OCI-LY3 (cell line): ENCODE measurements around the gene SCYGR8.

ENCODE experiments used
- H2AFZ ChIP-seq: fragments of 200-600, 300-600 bp; shearing (Covaris generic); 2 replicates; pipeline ENCODE4 v1.6.0; 2014; ENCODE audit warnings: antibody characterized with exemption, low read depth, low read length
- H3K27ac ChIP-seq: fragments of 200-600, 300-600 bp; sonication (generic); 2 replicates; pipeline ENCODE4 v1.5.1; 2014; ENCODE audit warnings: mild to moderate bottlenecking, low read length, moderate library complexity, mixed read lengths
- H3K27me3 ChIP-seq: fragments of 200-600, 300-600 bp; sonication (generic); 2 replicates; pipeline ENCODE4 v1.6.1; 2014; ENCODE audit warnings: low read depth, low read length, mixed read lengths
- H3K36me3 ChIP-seq: fragments of 200-600, 300-600 bp; sonication (generic); replicated peaks from 2 replicates; pipeline ENCODE3; 2014; ENCODE audit warnings: low read depth, low read length, mixed read lengths
- H3K4me1 ChIP-seq: fragments of 300-600, 200-600 bp; sonication (generic); 2 replicates; pipeline ENCODE4 v1.6.1; 2014; ENCODE audit warnings: low read length, mixed read lengths
- H3K4me2 ChIP-seq: fragments of 200-600, 300-600 bp; sonication (generic); 2 replicates; pipeline ENCODE4 v1.6.1; 2014; ENCODE audit warnings: low read length, mixed read lengths
- H3K4me3 ChIP-seq: fragments of 300-600, 200-600 bp; sonication (generic); 2 replicates; pipeline ENCODE4 v1.5.1; 2014; ENCODE audit warnings: antibody characterized with exemption, mild to moderate bottlenecking, low read length, moderate library complexity
- H3K79me2 ChIP-seq: fragments of 300-600, 200-600 bp; shearing (Covaris generic); 2 replicates; pipeline ENCODE4 v1.6.1; 2014; ENCODE audit warnings: mild to moderate bottlenecking, low read length, mixed read lengths
- H3K9ac ChIP-seq: fragments of 300-600, 200-600 bp; shearing (Covaris generic); 2 replicates; pipeline ENCODE4 v1.6.0; 2014; ENCODE audit warnings: mild to moderate bottlenecking, low read length, moderate library complexity
- H3K9me3 ChIP-seq: fragments of 200-600, 300-600 bp; shearing (Covaris generic); 2 replicates; pipeline ENCODE4 v1.6.1; 2014; ENCODE audit warnings: low read length, mixed read lengths; ENCODE audit not compliant: insufficient read depth
- H4K20me1 ChIP-seq: fragments of 200-600, 300-600 bp; sonication (generic); 2 replicates; pipeline ENCODE4 v1.6.1; 2016; ENCODE audit warnings: low read length, mixed read lengths; ENCODE audit not compliant: insufficient read depth
- CTCF ChIP-seq: fragments of 200-600, 300-600 bp; sonication (generic); IDR thresholded peaks from 2 replicates; pipeline ENCODE4 v1.5.1; 2014; ENCODE audit warnings: antibody characterized with exemption, low read length, low read depth
- EZH2phosphoT487 ChIP-seq: fragments of 200-600 bp; shearing (Covaris generic); IDR thresholded peaks from 2 replicates; pipeline ENCODE4 v1.6.1; 2018; ENCODE audit warnings: antibody characterized with exemption, mixed run types, low read depth

SCYGR8 gene

GRCh38 chr2:227772197-227772661, 26.5 kb downstream of the SCYGR8 start:
- no peaks in the 10 kb centered on the region for H3K27me3 ChIP-seq
- no peaks in the 10 kb centered on the region for H3K79me2 ChIP-seq
- no peaks in the 10 kb centered on the region for H3K9me3 ChIP-seq
- no peaks in the 10 kb centered on the region for H3K36me3 ChIP-seq
- no peak overlapping the region for H3K9ac ChIP-seq
- no peak overlapping the region for H2AFZ ChIP-seq
- no peak overlapping the region for H3K4me3 ChIP-seq
- H3K4me1 ChIP-seq: no peaks in the 10 kb centered on the region
- no peaks in the 10 kb centered on the region for H4K20me1 ChIP-seq
- H3K27ac ChIP-seq: no peak overlapping the region
- TF ChIP-seq CTCF (no peak), EZH2phosphoT487 (no peak)
- no peak overlapping the region for H3K4me2 ChIP-seq

GRCh38 chr2:227772932-227773331, 27.2 kb downstream of the SCYGR8 start:
- Histone ChIP-seq H3K27ac (no peak overlapping the region), H3K79me2 (no peaks in the 10 kb centered on the region)

GRCh38 chr2:227774011-227774624, 28.4 kb downstream of the SCYGR8 start:
- Histone ChIP-seq H3K36me3 (no peaks in the 10 kb centered on the region), H3K4me3 (no peak overlapping the region), H3K4me2 (no peak overlapping the region), H3K9me3 (no peaks in the 10 kb centered on the region), H3K27ac (no peak overlapping the region), H2AFZ (no peak overlapping the region), H4K20me1 (no peaks in the 10 kb centered on the region), H3K9ac (no peak overlapping the region), H3K79me2 (no peaks in the 10 kb centered on the region), H3K27me3 (no peaks in the 10 kb centered on the region), H3K4me1 (no peaks in the 10 kb centered on the region)
- no peak for TF ChIP-seq EZH2phosphoT487
- peak; percentile 48 for TF ChIP-seq CTCF

More at GRCh38 chr2:227772932-227773331, 27.2 kb downstream of the SCYGR8 start:
- H4K20me1 ChIP-seq: no peaks in the 10 kb centered on the region
- H3K4me3 ChIP-seq: no peak overlapping the region
- TF ChIP-seq EZH2phosphoT487: no peak
- no peak for TF ChIP-seq CTCF
- H3K4me2 ChIP-seq: no peak overlapping the region
- no peaks in the 10 kb centered on the region for H3K36me3 ChIP-seq
- no peak overlapping the region for H3K9ac ChIP-seq
- H3K9me3 ChIP-seq: no peaks in the 10 kb centered on the region
- no peaks in the 10 kb centered on the region for H3K4me1 ChIP-seq
- no peaks in the 10 kb centered on the region for H3K27me3 ChIP-seq
- no peak overlapping the region for H2AFZ ChIP-seq

- no peak for TF ChIP-seq CTCF
- no peak for TF ChIP-seq EZH2phosphoT487
- Histone ChIP-seq H3K36me3 (no peaks in the 10 kb centered on the region), H3K9me3 (no peaks in the 10 kb centered on the region), H3K4me3 (no peak overlapping the region), H4K20me1 (no peaks in the 10 kb centered on the region), H3K4me2 (no peak overlapping the region), H3K27ac (no peak overlapping the region), H2AFZ (no peak overlapping the region), H3K9ac (no peak overlapping the region), H3K27me3 (no peaks in the 10 kb centered on the region), H3K4me1 (no peaks in the 10 kb centered on the region), H3K79me2 (no peaks in the 10 kb centered on the region)
Observed at GRCh38 chr2:227774895-227775842, 29.5 kb downstream of the SCYGR8 start.
